Neural crest cell (in vitro differentiated cells): ENCODE results near the gene LARP4B. TPM values are rescaled to one million over a fixed set of nuclear protein-coding genes. Genes with fewer than 3 reads are reported as not detected.

Source experiments
- DNase-seq: peaks from one replicate; pipeline ENCODE4 v3.0.0; 2021; ENCODE audit warnings: low read depth, mixed read lengths, low spot score
- H3K27ac Mint-ChIP-seq: one replicate; pipeline ENCODE4 v1.8.0; 2021; ENCODE audit warnings: mild to moderate bottlenecking, mixed read lengths; ENCODE audit not compliant: unreplicated experiment
- H3K27me3 Mint-ChIP-seq: 2 replicates; pipeline ENCODE4 v1.8.0; 2021; ENCODE audit warnings: low read depth, mild to moderate bottlenecking, mixed read lengths
- H3K36me3 Mint-ChIP-seq: 2 replicates; pipeline ENCODE4 v1.8.0; 2021; ENCODE audit warnings: low read depth, mild to moderate bottlenecking, mixed read lengths
- H3K4me1 Mint-ChIP-seq: 2 replicates; pipeline ENCODE4 v1.8.0; 2021; ENCODE audit warnings: mixed read lengths
- H3K4me3 Mint-ChIP-seq: one replicate; pipeline ENCODE4 v1.8.0; 2021; ENCODE audit warnings: mild to moderate bottlenecking, mixed read lengths
- H3K9me3 Mint-ChIP-seq: 2 replicates; pipeline ENCODE4 v1.8.0; 2021; ENCODE audit warnings: mixed read lengths
- total RNA-seq: library from RNA; stranded (reverse); gene quantifications from 2 replicates; pipeline ENCODE4 v1.2.1, GENCODE V29; 2021
- TF ChIP-seq, protein P1 (sequence below): fragments of 200-600 bp; sonication (generic); conservative IDR thresholded peaks from 2 replicates; pipeline ENCODE4 v1.5.0; 2021; ENCODE audit warnings: antibody characterized with exemption, mild to moderate bottlenecking

The LARP4B gene
- total RNA-seq, 1 donor from 2014 or later, result 75.4 TPM

DNA sequence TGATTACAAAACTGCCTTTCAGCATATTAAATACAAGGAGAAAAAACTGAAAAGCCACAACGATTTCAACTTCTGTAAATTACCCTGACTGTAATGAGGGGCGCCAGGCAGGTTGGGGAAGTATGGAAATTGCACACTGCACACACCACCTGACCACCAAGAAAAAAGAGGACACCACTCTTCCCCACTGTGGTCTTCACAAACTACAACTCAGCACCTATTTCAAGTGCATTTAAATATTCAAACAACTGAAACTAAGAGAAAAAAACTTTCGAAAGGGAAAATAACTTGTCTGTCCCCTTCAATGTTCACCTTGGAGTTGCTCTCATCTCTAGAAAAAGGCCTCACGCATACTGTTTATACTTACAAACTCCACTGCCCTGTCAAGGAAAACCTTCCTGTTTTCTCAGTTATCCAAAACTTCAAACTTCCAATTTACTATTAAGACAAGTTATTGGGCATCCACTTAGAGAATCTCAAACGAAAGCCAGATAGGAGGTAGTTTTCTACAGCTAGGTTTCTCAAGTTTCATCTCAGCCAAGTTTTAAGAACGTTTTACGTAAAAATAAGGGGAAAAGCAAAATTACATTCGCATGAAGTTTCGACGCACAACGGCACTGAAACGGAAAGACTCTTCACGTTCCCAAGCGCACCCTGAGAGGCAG lies 1.4 kb downstream of the LARP4B start:
- Mint-ChIP-seq H3K27me3 (no peaks in the 10 kb centered on the region), H3K36me3 (no peaks in the 10 kb centered on the region), H3K9me3 (no peaks in the 10 kb centered on the region), H3K4me3 (peak overlapping the region; percentile 89), H3K27ac (peak overlapping the region; percentile 69), H3K4me1 (peaks cover 47% of the 10 kb centered on the region)
- TF ChIP-seq, protein P1, sequence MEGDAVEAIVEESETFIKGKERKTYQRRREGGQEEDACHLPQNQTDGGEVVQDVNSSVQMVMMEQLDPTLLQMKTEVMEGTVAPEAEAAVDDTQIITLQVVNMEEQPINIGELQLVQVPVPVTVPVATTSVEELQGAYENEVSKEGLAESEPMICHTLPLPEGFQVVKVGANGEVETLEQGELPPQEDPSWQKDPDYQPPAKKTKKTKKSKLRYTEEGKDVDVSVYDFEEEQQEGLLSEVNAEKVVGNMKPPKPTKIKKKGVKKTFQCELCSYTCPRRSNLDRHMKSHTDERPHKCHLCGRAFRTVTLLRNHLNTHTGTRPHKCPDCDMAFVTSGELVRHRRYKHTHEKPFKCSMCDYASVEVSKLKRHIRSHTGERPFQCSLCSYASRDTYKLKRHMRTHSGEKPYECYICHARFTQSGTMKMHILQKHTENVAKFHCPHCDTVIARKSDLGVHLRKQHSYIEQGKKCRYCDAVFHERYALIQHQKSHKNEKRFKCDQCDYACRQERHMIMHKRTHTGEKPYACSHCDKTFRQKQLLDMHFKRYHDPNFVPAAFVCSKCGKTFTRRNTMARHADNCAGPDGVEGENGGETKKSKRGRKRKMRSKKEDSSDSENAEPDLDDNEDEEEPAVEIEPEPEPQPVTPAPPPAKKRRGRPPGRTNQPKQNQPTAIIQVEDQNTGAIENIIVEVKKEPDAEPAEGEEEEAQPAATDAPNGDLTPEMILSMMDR, result no peak
- no peak for DNase-seq

DNA sequence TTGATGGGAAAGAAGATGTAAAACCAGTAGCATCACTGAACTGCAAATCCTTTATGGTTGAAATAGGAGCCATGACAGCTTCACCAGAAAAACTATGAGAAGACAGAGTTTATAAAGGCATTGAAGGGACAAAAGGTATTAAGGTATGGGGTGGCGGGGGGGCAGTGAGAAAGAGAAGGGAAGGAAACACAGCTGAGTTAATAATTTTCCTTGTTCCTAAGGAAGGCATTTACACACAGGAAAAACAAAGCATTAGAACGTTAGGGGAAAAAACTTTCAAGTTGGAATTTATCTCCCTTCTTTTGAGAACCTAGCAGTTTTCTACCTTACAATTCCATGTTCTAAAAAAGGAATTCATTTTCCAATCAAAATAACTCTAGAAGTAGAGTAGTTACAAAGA lies 4.4 kb downstream of the LARP4B start:
- H3K9me3 Mint-ChIP-seq, result no peaks in the 10 kb centered on the region
- no peak for DNase-seq
- H3K4me1 Mint-ChIP-seq, result peaks cover 49% of the 10 kb centered on the region
- peak overlapping the region; percentile 71 for H3K4me3 Mint-ChIP-seq
- no peaks in the 10 kb centered on the region for H3K27me3 Mint-ChIP-seq
- peaks cover 4% of the 10 kb centered on the region for H3K36me3 Mint-ChIP-seq
- H3K27ac Mint-ChIP-seq, result no peak overlapping the region
- TF ChIP-seq, protein P1, result no peak

DNA sequence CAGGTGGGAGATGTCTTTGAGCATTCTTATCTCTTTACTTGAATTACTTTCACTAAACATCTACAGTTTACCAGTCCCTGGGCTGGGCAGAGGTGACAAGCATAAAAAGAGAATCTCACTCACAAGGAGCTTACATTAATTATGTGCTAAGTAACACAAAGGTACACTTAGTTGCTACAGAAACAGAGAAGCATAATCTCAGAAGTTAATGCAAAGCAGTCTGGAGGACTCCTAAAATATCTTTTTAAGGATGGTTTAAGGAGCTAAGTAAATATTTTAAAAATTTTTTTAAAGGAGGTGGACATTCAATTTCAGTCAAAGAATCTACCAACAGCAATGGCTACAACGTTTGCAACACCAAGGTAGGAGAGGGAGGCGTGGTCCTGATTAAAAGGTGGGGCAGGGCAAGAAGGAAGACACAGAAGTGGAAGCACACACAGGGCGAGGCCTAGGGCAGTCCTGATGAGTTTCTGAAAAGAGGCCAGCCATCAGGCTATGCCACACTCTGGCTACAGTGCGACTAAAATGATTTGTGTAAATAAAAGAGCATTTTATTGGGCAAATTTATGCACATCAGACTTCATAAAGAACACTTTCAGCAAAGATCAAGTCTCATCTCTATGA lies 5.3 kb downstream of the LARP4B start:
- TF ChIP-seq, protein P1, result no peak
- Mint-ChIP-seq H3K4me1 (peaks cover 52% of the 10 kb centered on the region), H3K4me3 (no peak overlapping the region), H3K27ac (no peak overlapping the region), H3K9me3 (no peaks in the 10 kb centered on the region), H3K27me3 (no peaks in the 10 kb centered on the region), H3K36me3 (peaks cover 4% of the 10 kb centered on the region)
- no peak for DNase-seq

DNA sequence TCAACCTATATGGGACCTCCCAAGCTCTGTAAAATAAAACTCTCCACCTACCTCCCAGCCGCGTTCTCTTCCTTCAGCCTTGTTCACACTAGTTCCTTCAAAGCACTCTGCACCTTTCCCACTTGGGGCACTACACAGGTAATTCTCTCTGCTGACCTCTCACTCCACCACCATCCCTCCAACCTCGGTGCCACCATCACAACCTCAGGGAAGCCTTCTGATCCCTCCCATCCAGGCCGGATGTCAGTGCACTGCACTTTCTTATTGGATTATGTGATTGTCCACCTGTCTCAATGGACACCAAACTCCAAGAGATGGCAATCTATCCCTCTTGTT lies 7.0 kb downstream of the LARP4B start:
- TF ChIP-seq, protein P1, result no peak
- peaks cover 40% of the 10 kb centered on the region for H3K4me1 Mint-ChIP-seq

DNA sequence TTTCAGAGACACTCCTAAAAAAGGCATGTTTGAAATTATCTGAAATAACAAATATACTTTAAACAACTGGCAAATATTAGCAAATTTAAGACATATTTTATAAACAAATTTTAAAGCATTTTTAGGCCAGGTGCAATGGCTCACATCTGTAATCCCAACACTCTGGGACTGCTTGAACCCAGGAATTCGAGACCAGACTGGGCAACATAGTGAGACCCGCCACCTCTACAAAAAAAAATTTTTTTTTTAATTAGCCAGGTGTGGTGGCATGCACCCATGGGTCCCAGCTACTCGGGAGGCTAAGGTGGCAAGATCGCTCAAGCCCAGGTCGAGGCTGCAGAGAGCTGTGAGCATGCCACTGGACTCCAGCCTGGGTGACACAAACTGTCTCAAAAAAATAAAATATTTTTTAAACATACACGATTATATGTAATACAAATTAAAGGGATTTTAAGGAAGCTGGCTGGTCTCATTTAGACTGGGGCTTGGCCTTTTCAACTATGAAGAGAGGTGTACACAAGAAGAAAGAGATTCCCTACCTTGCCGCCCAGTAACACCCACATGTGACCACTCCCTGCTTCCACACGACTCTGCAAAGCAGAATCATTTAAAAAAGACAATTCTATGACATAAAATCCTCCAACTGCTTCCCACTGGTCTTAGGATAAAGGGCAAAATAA lies 7.5 kb downstream of the LARP4B start:
- Mint-ChIP-seq H3K36me3 (peaks cover 4% of the 10 kb centered on the region), H3K27ac (no peak overlapping the region), H3K27me3 (no peaks in the 10 kb centered on the region), H3K4me1 (peaks cover 35% of the 10 kb centered on the region), H3K9me3 (no peaks in the 10 kb centered on the region), H3K4me3 (no peak overlapping the region)
- no peak for DNase-seq
- TF ChIP-seq, protein P1, result no peak

More for the DNA sequence above, 7.0 kb downstream of the LARP4B start:
- Mint-ChIP-seq H3K27ac (no peak overlapping the region), H3K9me3 (no peaks in the 10 kb centered on the region), H3K4me3 (no peak overlapping the region), H3K36me3 (peaks cover 4% of the 10 kb centered on the region), H3K27me3 (no peaks in the 10 kb centered on the region)
- DNase-seq, result no peak
